IPS-18a (cell line): ENCODE results near the gene FEV.

Experiments used
- H3K27ac ChIP-seq: one replicate; pipeline ENCODE4 v1.5.1; 2013; ENCODE audit warnings: low read length
- H3K27me3 ChIP-seq: one replicate; pipeline ENCODE4 v1.6.1; 2013; ENCODE audit warnings: mild to moderate bottlenecking, low read length; ENCODE audit not compliant: control insufficient read depth, insufficient read depth
- H3K36me3 ChIP-seq: one replicate; pipeline ENCODE4 v1.6.1; 2013; ENCODE audit warnings: low read depth, low read length; ENCODE audit not compliant: control insufficient read depth
- H3K4me1 ChIP-seq: one replicate; pipeline ENCODE4 v1.6.1; 2013; ENCODE audit warnings: low read depth, low read length; ENCODE audit not compliant: control insufficient read depth
- H3K4me3 ChIP-seq: one replicate; pipeline ENCODE4 v1.5.1; 2013; ENCODE audit warnings: low read length
- H3K9ac ChIP-seq: one replicate; pipeline ENCODE4 v1.6.1; 2013; ENCODE audit warnings: mild to moderate bottlenecking, low read length, moderate library complexity
- H3K9me3 ChIP-seq: one replicate; pipeline ENCODE4 v1.6.1; 2013; ENCODE audit warnings: low read depth, low read length; ENCODE audit not compliant: control insufficient read depth

FEV gene

DNA sequence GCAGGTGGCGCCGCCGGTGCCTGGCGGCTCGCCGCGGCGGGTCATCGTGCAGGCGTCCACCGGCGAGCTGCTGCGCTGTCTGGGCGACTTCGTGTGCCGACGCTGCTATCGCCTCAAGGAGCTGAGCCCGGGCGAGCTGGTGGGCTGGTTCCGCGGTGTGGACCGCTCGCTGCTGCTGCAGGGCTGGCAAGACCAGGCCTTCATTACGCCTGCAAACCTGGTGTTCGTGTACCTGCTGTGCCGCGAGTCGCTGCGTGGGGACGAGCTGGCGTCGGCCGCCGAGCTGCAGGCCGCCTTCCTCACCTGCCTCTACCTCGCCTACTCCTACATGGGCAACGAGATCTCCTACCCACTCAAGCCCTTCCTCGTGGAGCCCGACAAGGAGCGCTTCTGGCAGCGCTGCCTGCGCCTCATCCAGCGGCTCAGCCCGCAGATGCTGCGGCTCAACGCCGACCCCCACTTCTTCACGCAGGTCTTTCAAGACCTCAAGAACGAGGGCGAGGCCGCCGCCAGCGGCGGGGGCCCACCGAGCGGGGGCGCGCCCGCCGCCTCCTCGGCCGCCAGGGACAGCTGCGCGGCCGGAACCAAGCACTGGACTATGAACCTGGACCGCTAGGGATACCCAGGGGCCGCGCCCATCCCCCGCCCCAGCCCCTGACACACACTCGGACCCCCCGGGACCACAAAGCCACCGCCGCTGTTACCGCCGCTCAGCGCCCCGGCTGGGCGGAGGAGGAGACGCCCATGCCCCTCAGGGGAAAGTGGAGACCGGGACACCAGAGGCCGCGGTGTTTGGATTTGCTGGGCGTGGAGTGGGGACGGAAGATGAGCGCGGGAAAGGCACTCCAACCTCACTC lies 24.4 kb downstream of the FEV start:
- Histone ChIP-seq H3K4me1 (peaks cover 18% of the 10 kb centered on the region), H3K4me3 (peak overlapping the region; percentile 0), H3K36me3 (no peaks in the 10 kb centered on the region), H3K27ac (no peak overlapping the region), H3K9ac (no peak overlapping the region), H3K27me3 (peaks cover 71% of the 10 kb centered on the region), H3K9me3 (no peaks in the 10 kb centered on the region)

DNA sequence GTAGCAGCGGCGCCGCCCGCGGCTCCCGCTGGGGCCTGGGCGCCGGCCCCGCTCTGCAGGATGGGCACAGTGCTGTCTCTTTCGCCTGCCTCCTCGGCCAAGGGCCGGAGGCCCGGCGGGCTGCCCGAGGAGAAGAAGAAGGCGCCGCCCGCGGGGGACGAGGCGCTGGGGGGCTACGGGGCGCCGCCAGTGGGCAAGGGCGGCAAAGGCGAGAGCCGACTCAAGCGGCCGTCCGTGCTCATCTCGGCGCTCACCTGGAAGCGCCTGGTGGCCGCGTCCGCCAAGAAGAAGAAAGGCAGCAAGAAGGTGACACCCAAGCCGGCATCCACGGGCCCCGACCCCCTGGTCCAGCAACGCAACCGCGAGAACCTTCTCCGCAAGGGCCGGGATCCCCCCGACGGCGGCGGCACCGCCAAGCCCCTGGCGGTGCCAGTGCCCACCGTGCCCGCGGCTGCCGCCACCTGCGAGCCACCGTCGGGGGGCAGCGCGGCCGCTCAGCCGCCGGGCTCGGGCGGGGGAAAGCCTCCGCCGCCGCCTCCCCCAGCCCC lies 25.1 kb downstream of the FEV start:
- Histone ChIP-seq H3K4me3 (peak overlapping the region; percentile 61), H3K9ac (no peak overlapping the region), H3K27me3 (peaks cover 76% of the 10 kb centered on the region), H3K4me1 (peaks cover 18% of the 10 kb centered on the region), H3K9me3 (no peaks in the 10 kb centered on the region), H3K27ac (no peak overlapping the region), H3K36me3 (no peaks in the 10 kb centered on the region)

DNA sequence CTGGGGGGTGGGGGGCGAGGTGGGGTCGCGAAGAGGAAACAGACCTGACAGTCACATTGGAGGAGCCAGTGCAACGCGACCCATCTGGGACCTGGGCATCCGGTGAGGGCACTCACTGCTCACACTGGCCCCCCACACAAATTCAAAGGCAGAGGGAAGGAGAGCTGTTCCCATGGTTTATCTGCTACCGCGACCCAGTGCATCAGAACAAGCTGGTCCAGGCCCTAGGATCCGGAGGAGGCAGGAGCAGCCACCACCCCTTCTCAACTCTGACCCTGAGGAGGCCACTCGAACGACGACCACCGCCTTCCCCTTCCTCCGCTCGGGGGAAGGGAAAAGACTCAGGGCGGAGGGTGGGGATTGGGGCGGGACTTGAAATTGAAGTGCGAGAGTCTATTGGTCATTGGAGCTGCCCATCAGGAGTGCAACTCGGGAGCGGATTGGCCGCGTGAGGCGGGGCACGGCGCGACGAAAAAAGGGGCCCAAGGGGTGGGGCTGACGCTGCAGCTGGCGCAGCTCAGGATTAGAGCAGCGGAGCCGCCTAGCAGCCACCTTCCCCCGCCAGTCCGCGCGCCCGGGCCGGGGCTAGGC lies 25.7 kb downstream of the FEV start, which contains the start of gene CDK5R2:
Gene CDK5R2, plus strand, starts transcription at position 526 of the 591 bp plus-strand sequence. CDS start 155 bp downstream, outside the sequence.
- peaks cover 76% of the 10 kb centered on the region for H3K27me3 ChIP-seq
- no peaks in the 10 kb centered on the region for H3K9me3 ChIP-seq
- no peak within 1 kb of the TSS for H3K27ac ChIP-seq
- peak within 1 kb of the TSS; percentile 61 for H3K4me3 ChIP-seq
- H3K36me3 ChIP-seq, result no peaks in the 10 kb centered on the region
- peaks cover 14% of the 10 kb centered on the region for H3K4me1 ChIP-seq
- no peak within 1 kb of the TSS for H3K9ac ChIP-seq

DNA sequence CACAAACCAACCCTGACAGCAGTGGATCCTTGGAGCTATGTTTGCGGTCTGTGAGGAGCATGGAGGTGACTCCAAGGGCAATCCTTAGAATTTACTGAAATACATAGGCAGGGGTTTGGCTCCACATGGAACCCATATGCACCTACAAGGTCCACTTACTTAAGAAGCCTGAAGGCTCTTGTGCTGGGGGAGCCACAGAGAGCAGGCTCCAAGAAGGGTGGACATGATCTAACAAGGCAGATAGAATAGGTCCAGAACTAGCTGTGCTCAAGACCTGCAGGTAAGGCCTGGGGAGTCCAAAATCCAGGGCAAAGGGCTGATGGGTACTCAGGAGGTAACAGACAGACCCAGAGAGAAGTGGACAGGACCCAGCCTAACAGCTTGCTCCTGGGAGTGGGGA lies 26.7 kb downstream of the FEV start:
- no peaks in the 10 kb centered on the region for H3K9me3 ChIP-seq
- H3K4me1 ChIP-seq, result peaks cover 5% of the 10 kb centered on the region
- H3K27ac ChIP-seq, result no peak overlapping the region
- no peak overlapping the region for H3K9ac ChIP-seq
- no peaks in the 10 kb centered on the region for H3K36me3 ChIP-seq
- H3K4me3 ChIP-seq, result no peak overlapping the region
- H3K27me3 ChIP-seq, result peaks cover 72% of the 10 kb centered on the region

DNA sequence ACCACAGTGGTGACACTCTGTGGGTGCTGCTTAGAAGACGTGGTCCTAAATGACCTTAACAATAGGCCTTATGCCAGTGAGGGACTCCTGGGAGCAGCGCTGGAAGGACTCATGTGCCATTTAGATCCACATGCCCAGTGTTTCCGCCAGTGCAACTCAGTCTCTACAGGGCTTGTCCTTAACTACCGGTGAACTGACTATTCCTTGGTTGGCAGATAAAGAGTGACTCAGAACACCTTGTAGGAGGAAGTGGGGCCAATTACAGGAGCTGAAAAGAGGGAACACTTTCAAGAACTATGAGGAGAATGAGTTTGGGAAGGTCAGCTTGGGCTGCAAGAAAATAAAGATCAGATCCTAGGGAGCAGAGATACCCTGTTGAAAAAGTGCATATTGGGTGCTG lies 27.3 kb downstream of the FEV start:
- Histone ChIP-seq H3K4me1 (peaks cover 5% of the 10 kb centered on the region), H3K9me3 (no peaks in the 10 kb centered on the region), H3K27me3 (peaks cover 71% of the 10 kb centered on the region), H3K9ac (no peak overlapping the region), H3K27ac (no peak overlapping the region), H3K4me3 (no peak overlapping the region), H3K36me3 (no peaks in the 10 kb centered on the region)

GRCh38 chr2:218956039-218956438 lies 28.9 kb downstream of the FEV start:
- H3K9ac ChIP-seq, result no peak overlapping the region
- no peak overlapping the region for H3K27ac ChIP-seq
- no peaks in the 10 kb centered on the region for H3K9me3 ChIP-seq
- no peaks in the 10 kb centered on the region for H3K36me3 ChIP-seq
- peaks cover 55% of the 10 kb centered on the region for H3K27me3 ChIP-seq
- H3K4me1 ChIP-seq, result peaks cover under 1% of the 10 kb centered on the region
- H3K4me3 ChIP-seq, result no peak overlapping the region

DNA sequence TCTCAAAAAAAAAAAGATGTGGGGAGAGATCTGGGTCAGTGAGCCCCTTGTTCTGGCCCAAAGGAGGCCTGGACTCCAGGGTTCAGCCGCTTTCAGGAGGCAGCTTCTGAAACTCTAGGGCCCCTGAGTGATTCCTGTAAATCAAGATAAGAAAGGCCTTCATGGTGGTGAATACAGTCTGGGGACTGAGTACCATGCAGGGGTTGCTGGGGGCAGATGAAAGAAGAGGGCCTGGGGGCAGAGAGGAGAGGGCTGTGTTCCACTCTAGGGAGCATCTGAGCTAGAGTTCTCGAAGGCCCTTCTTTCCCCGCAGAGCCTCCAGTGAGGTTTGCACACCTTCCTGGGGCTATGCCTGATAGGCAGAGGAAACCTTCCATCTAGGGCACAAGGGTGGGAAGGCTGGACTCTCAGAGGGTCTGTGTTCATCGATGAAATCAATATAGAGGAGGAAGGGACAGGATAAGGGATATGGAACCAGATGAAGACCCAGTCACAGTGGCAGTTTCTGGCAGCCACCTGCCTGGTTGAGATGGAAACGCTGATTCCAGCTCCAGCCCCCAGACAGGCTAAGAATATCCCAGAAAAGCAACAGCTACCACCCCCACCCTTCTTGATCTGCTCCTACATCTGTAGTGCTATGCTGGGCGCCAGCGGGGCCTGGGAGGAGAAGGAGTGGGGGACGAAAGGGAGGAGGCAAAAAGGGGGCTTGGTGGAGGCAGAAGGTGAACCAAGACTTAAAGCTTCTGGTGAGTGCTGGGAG lies 30.3 kb downstream of the FEV start:
- no peak overlapping the region for H3K4me3 ChIP-seq
- H3K4me1 ChIP-seq, result no peaks in the 10 kb centered on the region
- no peaks in the 10 kb centered on the region for H3K36me3 ChIP-seq
- no peak overlapping the region for H3K9ac ChIP-seq
- no peaks in the 10 kb centered on the region for H3K9me3 ChIP-seq
- no peak overlapping the region for H3K27ac ChIP-seq
- peaks cover 42% of the 10 kb centered on the region for H3K27me3 ChIP-seq

DNA sequence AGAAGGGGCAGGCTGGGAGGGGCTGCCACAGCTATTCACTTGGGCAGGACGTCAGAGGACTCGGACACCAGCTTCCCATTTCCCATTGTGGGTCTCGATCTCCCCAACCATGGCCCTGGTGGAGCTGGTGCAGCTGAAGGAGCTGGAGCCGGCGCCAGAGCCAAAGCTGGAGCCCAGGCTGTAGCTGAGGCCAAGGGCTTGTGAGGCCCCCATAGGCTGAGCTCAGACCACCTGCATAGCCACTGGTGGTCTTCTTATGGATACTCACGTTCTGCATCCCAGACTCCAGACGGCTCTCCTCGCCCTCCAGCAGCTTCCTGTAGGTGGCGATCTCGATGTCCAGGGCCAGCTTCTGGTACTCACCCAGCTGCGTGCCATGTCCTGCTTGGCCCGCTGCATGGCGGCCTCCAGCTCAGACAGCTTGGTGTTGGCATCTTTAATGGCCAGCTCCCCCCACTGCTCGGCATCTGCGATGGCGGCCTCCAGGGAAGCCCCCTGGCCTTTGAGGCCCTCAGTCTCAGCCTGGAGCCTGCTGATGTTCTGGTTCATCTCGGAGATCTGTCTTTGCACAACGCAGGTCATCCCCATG lies 31.5 kb downstream of the FEV start:
- Histone ChIP-seq H3K9me3 (no peaks in the 10 kb centered on the region), H3K4me1 (no peaks in the 10 kb centered on the region), H3K4me3 (no peak overlapping the region), H3K36me3 (no peaks in the 10 kb centered on the region), H3K27me3 (peaks cover 29% of the 10 kb centered on the region), H3K9ac (no peak overlapping the region), H3K27ac (no peak overlapping the region)

DNA sequence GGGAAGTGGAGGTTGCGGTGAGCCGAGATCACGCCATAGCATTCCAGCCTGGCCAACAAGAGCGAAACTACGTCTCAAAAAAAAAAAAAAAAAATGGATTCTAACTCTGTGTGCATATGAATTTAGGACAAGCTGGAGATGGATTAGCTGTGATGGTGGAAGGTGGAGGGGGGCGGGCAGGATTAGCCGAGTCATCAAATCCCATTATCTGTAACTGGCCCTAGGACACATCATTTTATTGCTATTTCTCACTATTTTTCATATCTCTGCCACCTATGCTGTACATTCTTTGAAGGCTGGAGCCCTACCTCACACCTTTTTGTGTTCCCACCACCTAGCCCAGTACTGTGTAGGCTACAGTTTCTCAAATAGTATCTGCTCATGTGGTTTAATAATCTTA lies 32.8 kb downstream of the FEV start:
- no peaks in the 10 kb centered on the region for H3K4me1 ChIP-seq
- H3K36me3 ChIP-seq, result no peaks in the 10 kb centered on the region
- no peak overlapping the region for H3K9ac ChIP-seq
- no peaks in the 10 kb centered on the region for H3K9me3 ChIP-seq
- no peak overlapping the region for H3K27ac ChIP-seq
- no peak overlapping the region for H3K4me3 ChIP-seq
- peaks cover 16% of the 10 kb centered on the region for H3K27me3 ChIP-seq

- H3K4me1 ChIP-seq, result no peaks in the 10 kb centered on the region
- no peaks in the 10 kb centered on the region for H3K36me3 ChIP-seq
- no peaks in the 10 kb centered on the region for H3K27me3 ChIP-seq
- no peak overlapping the region for H3K27ac ChIP-seq
- no peak overlapping the region for H3K9ac ChIP-seq
- H3K4me3 ChIP-seq, result no peak overlapping the region
- H3K9me3 ChIP-seq, result no peaks in the 10 kb centered on the region
Observed at GRCh38 chr2:218946621-218947020, 38.4 kb downstream of the FEV start.

GRCh38 chr2:218944759-218945404 lies 40.1 kb downstream of the FEV start:
- Histone ChIP-seq H3K4me3 (no peak overlapping the region), H3K9me3 (no peaks in the 10 kb centered on the region), H3K36me3 (no peaks in the 10 kb centered on the region), H3K27ac (no peak overlapping the region), H3K4me1 (no peaks in the 10 kb centered on the region), H3K9ac (no peak overlapping the region), H3K27me3 (no peaks in the 10 kb centered on the region)
